ENCODE results near the gene UXT.
"Not testable (repeated sequence)": the region's sequence is repeated elsewhere in the genome, so short reads cannot be mapped to it uniquely, and the experiment has no call there.

Gene UXT

GRCh38 chrX:47614618-47615017 is 44.4 kb downstream of the UXT start:
- no peak for DNase-seq (ENCODE audit: low read depth)

- DNase-seq (ENCODE audit: low read depth): no peak
Observed at GRCh38 chrX:47613082-47613481, 45.9 kb downstream of the UXT start.

DNA sequence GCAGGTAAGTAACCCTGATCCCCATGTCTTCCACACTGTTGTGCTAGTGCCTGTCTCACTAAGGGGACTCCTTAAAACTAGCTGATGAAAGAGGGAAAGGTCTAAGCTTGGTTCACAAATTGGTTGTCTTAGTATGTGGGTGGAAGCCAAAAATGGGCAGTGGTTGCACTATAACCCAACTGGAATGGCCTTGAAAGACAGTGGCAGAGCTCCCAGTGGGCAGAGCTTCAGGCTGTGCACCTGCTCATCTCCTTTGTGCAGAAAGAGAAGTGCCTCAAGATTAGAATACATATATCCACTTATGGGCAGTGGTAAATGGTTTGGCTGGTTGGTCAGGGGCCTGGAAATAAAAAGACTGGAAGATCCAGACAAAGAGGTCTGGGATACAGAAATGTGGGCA is 46.6 kb downstream of the UXT start:
- DNase-seq (ENCODE audit: low read depth): no peak

DNA sequence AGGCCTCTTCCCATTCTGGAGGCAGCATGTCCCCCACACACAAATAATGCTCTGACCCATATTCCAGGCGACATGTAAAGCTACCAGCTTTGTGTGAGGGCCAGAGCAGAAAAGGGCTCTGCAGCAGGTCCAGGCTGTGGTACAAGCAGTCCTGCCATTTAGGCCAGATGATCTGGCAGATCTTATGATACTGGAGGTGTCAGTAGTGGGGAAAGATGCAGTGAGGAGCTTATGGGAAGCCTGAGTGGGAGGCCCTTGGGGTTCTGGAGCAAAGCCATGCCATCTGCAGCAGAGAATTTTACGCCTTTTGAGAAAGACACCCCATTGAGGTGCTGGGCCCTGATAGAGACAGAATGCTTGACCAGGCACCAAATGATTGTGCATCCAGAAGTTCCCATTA is 47.1 kb downstream of the UXT start:
- DNase-seq (ENCODE audit: low read depth): no peak

DNA sequence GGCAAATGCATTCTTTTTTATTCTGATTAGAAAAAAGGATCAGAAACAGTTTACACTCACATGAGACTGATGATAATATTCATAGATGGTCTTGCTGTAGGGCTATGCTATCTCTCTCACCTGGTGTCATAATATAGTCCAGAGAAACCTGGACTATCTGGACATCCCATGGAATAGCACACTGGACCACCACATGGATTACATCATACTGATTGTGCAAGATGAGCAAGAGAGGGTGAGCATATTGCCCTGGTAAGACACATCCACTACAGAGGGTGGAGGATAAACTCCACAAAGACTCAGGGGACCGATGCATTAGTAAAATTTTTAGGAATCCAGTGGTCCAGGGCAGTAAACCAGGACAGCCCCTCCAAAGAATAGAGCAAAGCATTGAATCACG is 47.5 kb downstream of the UXT start:
- no peak for DNase-seq (ENCODE audit: low read depth)

- DNase-seq (ENCODE audit: low read depth): no peak
Observed at GRCh38 chrX:47610511-47610910, 48.5 kb downstream of the UXT start.

GRCh38 chrX:47608130-47608810 is 50.7 kb downstream of the UXT start:
- DNase-seq (ENCODE audit: low read depth): no peak

GRCh38 chrX:47607091-47607490 is 51.9 kb downstream of the UXT start:
- no peak for DNase-seq (ENCODE audit: low read depth)

DNA sequence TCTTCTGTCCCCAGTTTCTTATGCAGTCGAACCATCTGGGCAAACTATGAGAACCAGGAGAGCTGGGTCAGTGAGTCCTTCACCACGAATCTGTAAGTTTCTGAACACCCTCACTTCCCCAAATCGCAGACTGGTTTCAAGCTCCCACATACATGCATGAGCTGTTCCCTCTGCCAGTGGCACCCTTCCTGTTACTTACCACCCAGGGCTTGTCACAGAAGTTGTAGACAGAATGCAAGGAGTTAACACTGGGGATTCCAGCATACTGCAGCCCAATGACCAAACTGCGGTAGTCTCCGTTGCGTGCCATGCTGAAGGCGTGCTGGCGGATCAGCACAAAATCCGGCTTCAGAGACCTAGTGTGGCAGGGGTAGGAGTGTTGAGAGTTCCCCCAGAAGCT is 54.0 kb downstream of the UXT start:
- no peak for DNase-seq (ENCODE audit: low read depth)

DNA sequence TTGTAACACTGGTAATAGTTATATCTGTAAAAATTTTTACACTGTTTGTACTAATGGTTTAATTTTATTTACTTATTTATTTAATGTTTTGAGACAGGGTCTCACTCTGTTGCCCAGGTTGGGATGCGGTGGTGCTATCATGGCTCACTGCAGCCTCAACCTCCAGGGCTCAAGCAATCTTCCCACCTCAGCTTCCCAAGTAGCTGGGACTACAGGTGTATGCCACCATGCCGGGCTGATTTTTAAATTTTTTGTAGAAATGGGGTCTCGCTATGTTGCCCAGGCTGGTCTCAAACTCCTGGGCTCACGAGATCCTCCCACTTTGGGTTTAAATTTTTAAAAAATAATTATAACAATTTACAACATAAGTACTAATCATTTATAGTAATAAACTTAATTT is 55.9 kb downstream of the UXT start:
- DNase-seq (ENCODE audit: low read depth): not testable (repeated sequence)
